ENCODE data around the gene PARD3.

The PARD3 gene

GRCh38 chr10:34565934-34566333, 249.2 kb downstream of the PARD3 start:
- Histone ChIP-seq H3F3A (ENCODE audit: low read depth) (no peaks in the 10 kb centered on the region), H3K79me2 (ENCODE audit: insufficient read depth, low read length) (peaks cover 24% of the 10 kb centered on the region), H3K36me3 (ENCODE audit: insufficient read depth, low read length) (no peaks in the 10 kb centered on the region), H3K4me1 (ENCODE audit: insufficient read depth, low read length, poor library complexity, severe bottlenecking) (peaks cover 7% of the 10 kb centered on the region), H3K4me3 (ENCODE audit: low read length, poor library complexity, severe bottlenecking) (no peak overlapping the region), H3K9ac (ENCODE audit: low read depth, low read length, poor library complexity, severe bottlenecking) (no peak overlapping the region), H3K27me3 (ENCODE audit: insufficient read depth, low read length, poor library complexity, severe bottlenecking) (no peaks in the 10 kb centered on the region), H4K20me1 (ENCODE audit: insufficient read depth, low read length, poor library complexity, severe bottlenecking) (no peaks in the 10 kb centered on the region), H2AFZ (ENCODE audit: low read length) (no peak overlapping the region), H3K9me2 (replicated peaks; ENCODE audit: low read depth, low read length) (no peaks in the 10 kb centered on the region), H3K4me2 (ENCODE audit: low read depth, low read length, poor library complexity, severe bottlenecking) (no peak overlapping the region), H3K9me3 (ENCODE audit: insufficient read depth, low read depth, low read length) (no peaks in the 10 kb centered on the region)
- TF ChIP-seq CTCF (conservative IDR thresholded peaks at IDR 0.05; ENCODE audit: low read length) (no peak), EZH2phosphoT487 (IDR thresholded peaks at IDR 0.05; ENCODE audit: borderline replicate concordance) (no peak)

- H4K20me1 ChIP-seq (ENCODE audit: insufficient read depth, low read length, poor library complexity, severe bottlenecking) = no peaks in the 10 kb centered on the region
- no peaks in the 10 kb centered on the region for H3K9me3 ChIP-seq (ENCODE audit: insufficient read depth, low read depth, low read length)
- H3K9me2 ChIP-seq (replicated peaks; ENCODE audit: low read depth, low read length) = no peaks in the 10 kb centered on the region
- no peaks in the 10 kb centered on the region for H3K36me3 ChIP-seq (ENCODE audit: insufficient read depth, low read length)
- TF ChIP-seq EZH2phosphoT487 (IDR thresholded peaks at IDR 0.05; ENCODE audit: borderline replicate concordance) = no peak
- no peak for TF ChIP-seq CTCF (conservative IDR thresholded peaks at IDR 0.05; ENCODE audit: low read length)
- H3K4me1 ChIP-seq (ENCODE audit: insufficient read depth, low read length, poor library complexity, severe bottlenecking) = peaks cover under 1% of the 10 kb centered on the region
- no peaks in the 10 kb centered on the region for H3K79me2 ChIP-seq (ENCODE audit: insufficient read depth, low read length)
- no peaks in the 10 kb centered on the region for H3K27me3 ChIP-seq (ENCODE audit: insufficient read depth, low read length, poor library complexity, severe bottlenecking)
- no peak overlapping the region for H3K9ac ChIP-seq (ENCODE audit: low read depth, low read length, poor library complexity, severe bottlenecking)
- no peak overlapping the region for H3K4me2 ChIP-seq (ENCODE audit: low read depth, low read length, poor library complexity, severe bottlenecking)
- H2AFZ ChIP-seq (ENCODE audit: low read length) = no peak overlapping the region
- no peak overlapping the region for H3K4me3 ChIP-seq (ENCODE audit: low read length, poor library complexity, severe bottlenecking)
- H3F3A ChIP-seq (ENCODE audit: low read depth) = no peaks in the 10 kb centered on the region
Observed at GRCh38 chr10:34558093-34558583, 257.0 kb downstream of the PARD3 start.

- Histone ChIP-seq H3K4me2 (ENCODE audit: low read depth, low read length, poor library complexity, severe bottlenecking) (no peak overlapping the region), H3K4me1 (ENCODE audit: insufficient read depth, low read length, poor library complexity, severe bottlenecking) (peaks cover 7% of the 10 kb centered on the region), H3K27me3 (ENCODE audit: insufficient read depth, low read length, poor library complexity, severe bottlenecking) (no peaks in the 10 kb centered on the region), H3K9ac (ENCODE audit: low read depth, low read length, poor library complexity, severe bottlenecking) (no peak overlapping the region), H3K9me3 (ENCODE audit: insufficient read depth, low read depth, low read length) (no peaks in the 10 kb centered on the region), H2AFZ (ENCODE audit: low read length) (no peak overlapping the region), H3K4me3 (ENCODE audit: low read length, poor library complexity, severe bottlenecking) (no peak overlapping the region), H3F3A (ENCODE audit: low read depth) (no peaks in the 10 kb centered on the region), H3K36me3 (ENCODE audit: insufficient read depth, low read length) (no peaks in the 10 kb centered on the region), H4K20me1 (ENCODE audit: insufficient read depth, low read length, poor library complexity, severe bottlenecking) (no peaks in the 10 kb centered on the region), H3K79me2 (ENCODE audit: insufficient read depth, low read length) (no peaks in the 10 kb centered on the region), H3K9me2 (replicated peaks; ENCODE audit: low read depth, low read length) (no peaks in the 10 kb centered on the region)
- no peak for TF ChIP-seq EZH2phosphoT487 (IDR thresholded peaks at IDR 0.05; ENCODE audit: borderline replicate concordance)
- TF ChIP-seq CTCF (conservative IDR thresholded peaks at IDR 0.05; ENCODE audit: low read length) = no peak
Observed at GRCh38 chr10:34557173-34557572, 257.9 kb downstream of the PARD3 start.

All from Loucy (cell line).